ENCODE results near the gene PLD6.

Gene PLD6

GRCh38 chr17:17235212-17236174 is 29.4 kb upstream of the PLD6 start:
- no peak overlapping the region for H3K18ac ChIP-seq (ENCODE audit: low read length)
- no peak overlapping the region for H2BK5ac ChIP-seq (ENCODE audit: low read depth, low read length, poor library complexity)
- H3K4me3 ChIP-seq (ENCODE audit: low read depth, low read length): no peak overlapping the region
- no peak overlapping the region for H3K23ac ChIP-seq (ENCODE audit: low read length)
- no peak overlapping the region for H4K12ac ChIP-seq (ENCODE audit: low read depth, low read length)
- no peak overlapping the region for H2AFZ ChIP-seq (ENCODE audit: insufficient read depth, low read length, poor library complexity)
- H3K4me1 ChIP-seq (ENCODE audit: control insufficient read depth in 1 of 2, insufficient read depth in 2 of 2, low read length in 2 of 2): peaks cover 0 to 14% of the 10 kb centered on the region in 2 experiments
- H3K9ac ChIP-seq (ENCODE audit: low read length): no peak overlapping the region
- no peak overlapping the region for H2BK120ac ChIP-seq (ENCODE audit: insufficient read depth, low read length, poor library complexity)
- no peak overlapping the region for H4K8ac ChIP-seq (ENCODE audit: low read depth, low read length)
- no peak overlapping the region for H3K27ac ChIP-seq (ENCODE audit: low read depth, low read length)
- H3K36me3 ChIP-seq (ENCODE audit: control insufficient read depth in 1 of 2, insufficient read depth in 2 of 2, low read length in 2 of 2): peaks cover 20 to 23% of the 10 kb centered on the region in 2 experiments
- DNase-seq: peak; percentile 73 to 91
- H3K9me3 ChIP-seq (ENCODE audit: insufficient read depth, low read depth, low read length): no peaks in the 10 kb centered on the region
- H2AK5ac ChIP-seq (ENCODE audit: low read length): no peak overlapping the region
- H3K79me1 ChIP-seq (ENCODE audit: low read length): peaks cover 9% of the 10 kb centered on the region
- no CpG with 5 or more reads among the region's 19 CpGs for WGBS (ENCODE audit: extremely low coverage, insufficient coverage, insufficient read length)
- no peak overlapping the region for H4K91ac ChIP-seq (ENCODE audit: low read depth, low read length)
- no peaks in the 10 kb centered on the region for H3K27me3 ChIP-seq (ENCODE audit: insufficient read depth, low read length)
- peak overlapping the region; percentile 99 for H3K4ac ChIP-seq (ENCODE audit: low read depth, low read length)
- peak overlapping the region; percentile 63 for H3K4me2 ChIP-seq (ENCODE audit: low read length)
- H3K79me2 ChIP-seq (ENCODE audit: control insufficient read depth, insufficient read depth, low read length, poor library complexity): peaks cover 24% of the 10 kb centered on the region
- H3K14ac ChIP-seq (ENCODE audit: low read length): no peak overlapping the region
- H2BK12ac ChIP-seq (ENCODE audit: low read length): no peak overlapping the region

- no CpG with 5 or more reads among the region's 11 CpGs for WGBS (ENCODE audit: extremely low coverage, insufficient coverage, insufficient read length)
- H3K27me3 ChIP-seq (ENCODE audit: insufficient read depth, low read length): no peaks in the 10 kb centered on the region
These were observed 26.1 kb upstream of the PLD6 start for GRCh38 chr17:17232303-17232621.

GRCh38 chr17:17231621-17232302 is 25.6 kb upstream of the PLD6 start:
- peak overlapping the region; percentile 26 for H3K4me3 ChIP-seq (ENCODE audit: low read depth, low read length)
- H2BK5ac ChIP-seq (ENCODE audit: low read depth, low read length, poor library complexity): no peak overlapping the region
- H3K36me3 ChIP-seq (ENCODE audit: control insufficient read depth in 1 of 2, insufficient read depth in 2 of 2, low read length in 2 of 2): peaks cover 57 to 60% of the 10 kb centered on the region in 2 experiments
- no peak overlapping the region for H3K27ac ChIP-seq (ENCODE audit: low read depth, low read length)
- H3K4me2 ChIP-seq (ENCODE audit: low read length): no peak overlapping the region
- H2BK12ac ChIP-seq (ENCODE audit: low read length): no peak overlapping the region
- H4K12ac ChIP-seq (ENCODE audit: low read depth, low read length): no peak overlapping the region
- peak in 1 of 2 donors; percentile 19 for DNase-seq
- H2AK5ac ChIP-seq (ENCODE audit: low read length): no peak overlapping the region
- H3K79me2 ChIP-seq (ENCODE audit: control insufficient read depth, insufficient read depth, low read length, poor library complexity): peaks cover 19% of the 10 kb centered on the region
- H2BK120ac ChIP-seq (ENCODE audit: insufficient read depth, low read length, poor library complexity): no peak overlapping the region
- no peak overlapping the region for H3K23ac ChIP-seq (ENCODE audit: low read length)
- no peak overlapping the region for H3K14ac ChIP-seq (ENCODE audit: low read length)
- peaks cover 3% of the 10 kb centered on the region for H3K79me1 ChIP-seq (ENCODE audit: low read length)
- no peak overlapping the region for H2AFZ ChIP-seq (ENCODE audit: insufficient read depth, low read length, poor library complexity)
- no peak overlapping the region for H4K8ac ChIP-seq (ENCODE audit: low read depth, low read length)
- H3K9ac ChIP-seq (ENCODE audit: low read length): no peak overlapping the region
- H3K4ac ChIP-seq (ENCODE audit: low read depth, low read length): no peak overlapping the region
- no peaks in the 10 kb centered on the region for H3K9me3 ChIP-seq (ENCODE audit: insufficient read depth, low read depth, low read length)
- H3K4me1 ChIP-seq (ENCODE audit: control insufficient read depth in 1 of 2, insufficient read depth in 2 of 2, low read length in 2 of 2): peaks cover 0 to 11% of the 10 kb centered on the region in 2 experiments
- H3K18ac ChIP-seq (ENCODE audit: low read length): no peak overlapping the region
- no peak overlapping the region for H4K91ac ChIP-seq (ENCODE audit: low read depth, low read length)
- no CpG with 5 or more reads among the region's 16 CpGs for WGBS (ENCODE audit: extremely low coverage, insufficient coverage, insufficient read length)
- H3K27me3 ChIP-seq (ENCODE audit: insufficient read depth, low read length): no peaks in the 10 kb centered on the region

More at GRCh38 chr17:17232303-17232621, 26.1 kb upstream of the PLD6 start:
- Histone ChIP-seq H2BK5ac (ENCODE audit: low read depth, low read length, poor library complexity) (no peak overlapping the region), H3K4ac (ENCODE audit: low read depth, low read length) (no peak overlapping the region), H3K4me1 (ENCODE audit: control insufficient read depth in 1 of 2, insufficient read depth in 2 of 2, low read length in 2 of 2) (peaks cover 0 to 11% of the 10 kb centered on the region in 2 experiments), H3K79me1 (ENCODE audit: low read length) (peaks cover 7% of the 10 kb centered on the region), H3K23ac (ENCODE audit: low read length) (no peak overlapping the region), H4K91ac (ENCODE audit: low read depth, low read length) (no peak overlapping the region), H3K27ac (ENCODE audit: low read depth, low read length) (no peak overlapping the region), H2AFZ (ENCODE audit: insufficient read depth, low read length, poor library complexity) (no peak overlapping the region), H3K4me2 (ENCODE audit: low read length) (no peak overlapping the region), H3K79me2 (ENCODE audit: control insufficient read depth, insufficient read depth, low read length, poor library complexity) (peaks cover 22% of the 10 kb centered on the region), H3K4me3 (ENCODE audit: low read depth, low read length) (no peak overlapping the region), H3K14ac (ENCODE audit: low read length) (no peak overlapping the region), H2BK120ac (ENCODE audit: insufficient read depth, low read length, poor library complexity) (no peak overlapping the region), H4K8ac (ENCODE audit: low read depth, low read length) (no peak overlapping the region), H3K36me3 (ENCODE audit: control insufficient read depth in 1 of 2, insufficient read depth in 2 of 2, low read length in 2 of 2) (peaks cover 52 to 55% of the 10 kb centered on the region in 2 experiments), H3K9ac (ENCODE audit: low read length) (no peak overlapping the region), H3K9me3 (ENCODE audit: insufficient read depth, low read depth, low read length) (no peaks in the 10 kb centered on the region), H4K12ac (ENCODE audit: low read depth, low read length) (no peak overlapping the region), H2BK12ac (ENCODE audit: low read length) (no peak overlapping the region), H2AK5ac (ENCODE audit: low read length) (no peak overlapping the region), H3K18ac (ENCODE audit: low read length) (no peak overlapping the region)
- no peak for DNase-seq

GRCh38 chr17:17229416-17230384 is 23.6 kb upstream of the PLD6 start:
- Histone ChIP-seq H2AK5ac (ENCODE audit: low read length) (no peak overlapping the region), H3K27ac (ENCODE audit: low read depth, low read length) (no peak overlapping the region), H2BK120ac (ENCODE audit: insufficient read depth, low read length, poor library complexity) (no peak overlapping the region), H2BK12ac (ENCODE audit: low read length) (no peak overlapping the region), H3K79me2 (ENCODE audit: control insufficient read depth, insufficient read depth, low read length, poor library complexity) (peaks cover 4% of the 10 kb centered on the region), H2BK5ac (ENCODE audit: low read depth, low read length, poor library complexity) (no peak overlapping the region), H3K9ac (ENCODE audit: low read length) (no peak overlapping the region), H4K12ac (ENCODE audit: low read depth, low read length) (no peak overlapping the region), H3K23ac (ENCODE audit: low read length) (no peak overlapping the region), H3K9me3 (ENCODE audit: insufficient read depth, low read depth, low read length) (no peaks in the 10 kb centered on the region), H3K4me3 (ENCODE audit: low read depth, low read length) (no peak overlapping the region), H2AFZ (ENCODE audit: insufficient read depth, low read length, poor library complexity) (no peak overlapping the region), H3K36me3 (ENCODE audit: control insufficient read depth in 1 of 2, insufficient read depth in 2 of 2, low read length in 2 of 2) (peaks cover 76 to 79% of the 10 kb centered on the region in 2 experiments), H3K27me3 (ENCODE audit: insufficient read depth, low read length) (no peaks in the 10 kb centered on the region), H3K14ac (ENCODE audit: low read length) (no peak overlapping the region), H3K4ac (ENCODE audit: low read depth, low read length) (no peak overlapping the region), H3K4me1 (ENCODE audit: control insufficient read depth in 1 of 2, insufficient read depth in 2 of 2, low read length in 2 of 2) (no peaks in the 10 kb centered on the region), H3K4me2 (ENCODE audit: low read length) (no peak overlapping the region), H4K91ac (ENCODE audit: low read depth, low read length) (no peak overlapping the region), H3K79me1 (ENCODE audit: low read length) (no peaks in the 10 kb centered on the region), H4K8ac (ENCODE audit: low read depth, low read length) (no peak overlapping the region), H3K18ac (ENCODE audit: low read length) (no peak overlapping the region)
- no CpG with 5 or more reads among the region's 26 CpGs for WGBS (ENCODE audit: extremely low coverage, insufficient coverage, insufficient read length)
- no peak for DNase-seq

Measured in trophoblast cell (in vitro differentiated cells and primary cell).